ENCODE measurements around the gene CCDC201. TPM values are rescaled to one million over a fixed set of nuclear protein-coding genes. Genes with fewer than 3 reads are reported as not detected.

Gene CCDC201
- total RNA-seq, 4 donors from 2014 or later: not detected

GRCh38 chr7:45919993-45920459 lies 47.1 kb upstream of the CCDC201 start:
- 5 to 9% methylated on average over 19 of the region's 19 CpGs for WGBS, 2 donors
- H3K9me3 ChIP-seq: no peaks in the 10 kb centered on the region
- H3K4me3 ChIP-seq: peak overlapping the region in 3 of 4 donors; percentile 34 to 60 (median 45)
- H3K27ac ChIP-seq: peak overlapping the region in 1 of 4 donors; percentile 5
- TF ChIP-seq EP300 (IDR thresholded peaks at IDR 0.05): no peak
- TF ChIP-seq POLR2A (IDR thresholded peaks at IDR 0.05): no peak
- TF ChIP-seq, protein P1, sequence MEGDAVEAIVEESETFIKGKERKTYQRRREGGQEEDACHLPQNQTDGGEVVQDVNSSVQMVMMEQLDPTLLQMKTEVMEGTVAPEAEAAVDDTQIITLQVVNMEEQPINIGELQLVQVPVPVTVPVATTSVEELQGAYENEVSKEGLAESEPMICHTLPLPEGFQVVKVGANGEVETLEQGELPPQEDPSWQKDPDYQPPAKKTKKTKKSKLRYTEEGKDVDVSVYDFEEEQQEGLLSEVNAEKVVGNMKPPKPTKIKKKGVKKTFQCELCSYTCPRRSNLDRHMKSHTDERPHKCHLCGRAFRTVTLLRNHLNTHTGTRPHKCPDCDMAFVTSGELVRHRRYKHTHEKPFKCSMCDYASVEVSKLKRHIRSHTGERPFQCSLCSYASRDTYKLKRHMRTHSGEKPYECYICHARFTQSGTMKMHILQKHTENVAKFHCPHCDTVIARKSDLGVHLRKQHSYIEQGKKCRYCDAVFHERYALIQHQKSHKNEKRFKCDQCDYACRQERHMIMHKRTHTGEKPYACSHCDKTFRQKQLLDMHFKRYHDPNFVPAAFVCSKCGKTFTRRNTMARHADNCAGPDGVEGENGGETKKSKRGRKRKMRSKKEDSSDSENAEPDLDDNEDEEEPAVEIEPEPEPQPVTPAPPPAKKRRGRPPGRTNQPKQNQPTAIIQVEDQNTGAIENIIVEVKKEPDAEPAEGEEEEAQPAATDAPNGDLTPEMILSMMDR (IDR thresholded peaks at IDR 0.05): no peak
- peaks cover 0 to under 1% (median 0%) of the 10 kb centered on the region in 3 donors for H3K36me3 ChIP-seq
- no peak for DNase-seq (ENCODE audit: low spot score in 2 of 2)
- peaks cover 0 to 56% of the 10 kb centered on the region in 2 donors for H3K27me3 ChIP-seq
- peaks cover 0 to 55% (median 16%) of the 10 kb centered on the region in 4 donors for H3K4me1 ChIP-seq

GRCh38 chr7:45919231-45919784 lies 46.4 kb upstream of the CCDC201 start:
- Histone ChIP-seq H3K36me3 (peaks cover 0 to 8% (median 0%) of the 10 kb centered on the region in 3 donors), H3K9me3 (no peaks in the 10 kb centered on the region), H3K27me3 (peaks cover 0 to 56% of the 10 kb centered on the region in 2 donors), H3K4me1 (peaks cover 0 to 55% (median 16%) of the 10 kb centered on the region in 4 donors), H3K27ac (no peak overlapping the region), H3K4me3 (peak overlapping the region in 2 of 4 donors; percentile 34 to 60)
- TF ChIP-seq, protein P1 (IDR thresholded peaks at IDR 0.05): no peak
- no peak for TF ChIP-seq EP300 (IDR thresholded peaks at IDR 0.05)
- TF ChIP-seq POLR2A (IDR thresholded peaks at IDR 0.05): no peak
- DNase-seq (ENCODE audit: low spot score in 2 of 2): no peak
- WGBS, 2 donors: 23 to 24% methylated on average over 9 of the region's 9 CpGs

DNA sequence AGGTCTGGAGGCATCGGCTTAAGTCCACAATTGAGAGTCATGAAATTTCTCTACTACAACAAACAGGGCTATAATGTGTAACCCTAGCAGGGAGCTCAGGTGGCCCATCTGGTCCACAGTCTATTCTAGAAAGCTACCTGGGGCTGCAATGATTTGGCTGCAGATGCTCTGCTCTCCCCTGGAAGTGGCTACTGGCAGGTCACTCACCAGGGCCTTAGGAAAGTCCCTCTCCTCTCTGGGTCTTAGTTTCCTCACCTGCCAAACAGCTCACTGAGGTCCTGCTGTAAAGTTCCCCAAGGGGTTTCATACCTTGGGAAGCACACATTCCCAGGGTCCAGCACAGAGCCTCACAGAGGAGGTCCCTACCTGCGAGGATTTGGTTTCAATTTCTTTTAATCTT lies 45.7 kb upstream of the CCDC201 start:
- Histone ChIP-seq H3K36me3 (peaks cover 0 to 8% (median 0%) of the 10 kb centered on the region in 3 donors), H3K27ac (no peak overlapping the region), H3K4me3 (peak overlapping the region in 1 of 4 donors; percentile 60), H3K4me1 (peaks cover 0 to 54% (median 16%) of the 10 kb centered on the region in 4 donors), H3K27me3 (peaks cover 0 to 56% of the 10 kb centered on the region in 2 donors), H3K9me3 (no peaks in the 10 kb centered on the region)
- DNase-seq (ENCODE audit: low spot score in 2 of 2): no peak
- 75 to 79% methylated on average over 2 of the region's 2 CpGs for WGBS, 2 donors
- TF ChIP-seq, protein P1 (IDR thresholded peaks at IDR 0.05): no peak
- TF ChIP-seq EP300 (IDR thresholded peaks at IDR 0.05) (no peak), POLR2A (IDR thresholded peaks at IDR 0.05) (no peak)

GRCh38 chr7:45917658-45918057 lies 44.8 kb upstream of the CCDC201 start:
- Histone ChIP-seq H3K27ac (no peak overlapping the region), H3K27me3 (peaks cover 0 to 56% of the 10 kb centered on the region in 2 donors), H3K4me3 (peak overlapping the region in 1 of 4 donors; percentile 60), H3K9me3 (no peaks in the 10 kb centered on the region), H3K4me1 (peaks cover 0 to 45% (median 15%) of the 10 kb centered on the region in 4 donors), H3K36me3 (peaks cover 0 to 13% (median 0%) of the 10 kb centered on the region in 3 donors)
- peak; percentile 71 to 74 for DNase-seq (ENCODE audit: low spot score in 2 of 2)
- TF ChIP-seq EP300 (IDR thresholded peaks at IDR 0.05): no peak
- TF ChIP-seq, protein P1 (IDR thresholded peaks at IDR 0.05): peak; percentile 79 to 92 (median 87)
- 5 to 6% methylated on average over 14 to 15 of the region's 15 CpGs for WGBS, 2 donors

DNA sequence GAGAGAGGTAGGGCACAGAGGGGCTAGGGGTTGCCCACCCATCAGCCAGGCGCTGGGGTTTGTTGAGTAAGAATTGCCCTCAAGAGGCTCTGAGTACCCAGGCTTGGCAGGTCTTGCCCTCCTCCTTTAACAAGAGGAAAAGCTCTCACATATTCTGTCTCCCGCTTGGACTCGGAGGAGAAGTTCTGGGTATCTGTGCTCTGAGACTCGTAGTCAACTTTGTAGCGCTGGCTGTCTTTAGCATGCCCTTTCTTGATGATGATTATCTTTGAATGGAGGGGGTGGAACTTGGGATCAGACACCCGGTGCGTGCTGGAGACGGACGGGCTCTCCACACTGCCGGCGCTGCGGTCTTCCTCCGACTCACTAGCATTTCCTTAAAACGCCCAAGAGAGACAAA lies 44.2 kb upstream of the CCDC201 start:
- no peak overlapping the region for H3K4me3 ChIP-seq
- no peaks in the 10 kb centered on the region for H3K9me3 ChIP-seq
- no peak overlapping the region for H3K27ac ChIP-seq
- TF ChIP-seq POLR2A (IDR thresholded peaks at IDR 0.05): no peak
- TF ChIP-seq, protein P1 (IDR thresholded peaks at IDR 0.05): no peak
- peaks cover 0 to 39% (median 11%) of the 10 kb centered on the region in 4 donors for H3K4me1 ChIP-seq
- DNase-seq (ENCODE audit: low spot score in 2 of 2): no peak
- WGBS, 2 donors: 79 to 80% methylated on average over 14 of the region's 14 CpGs
- H3K27me3 ChIP-seq: peaks cover 0 to 56% of the 10 kb centered on the region in 2 donors
- H3K36me3 ChIP-seq: peaks cover 0 to 16% (median 0%) of the 10 kb centered on the region in 3 donors

Data from tibial nerve (tissue), 4 donors.